Lower leg skin (tissue), 3 donors: ENCODE results near the gene CSNK1G2.

Experiments
- CTCF ChIP-seq, 3 donors: fragments of 450-650 bp; IDR thresholded peaks; one replicate each; pipeline ENCODE4 v1.5.1; 2016; ENCODE audit warnings: antibody characterized with exemption in 3 of 3, mild to moderate bottlenecking in 3 of 3, moderate library complexity in 2 of 3
- POLR2A ChIP-seq, 2 donors: fragments of 450-650 bp; IDR thresholded peaks; one replicate each; pipeline ENCODE4 v1.6.1; 2016 to 2017; ENCODE audit warnings: antibody characterized with exemption in 2 of 2, mild to moderate bottlenecking in 1 of 2, moderate library complexity in 1 of 2

GRCh38 chr19:1981253-1981652 lies 40.3 kb downstream of the CSNK1G2 start:
- TF ChIP-seq CTCF (IDR thresholded peaks at IDR 0.05) (no peak), POLR2A (IDR thresholded peaks at IDR 0.05) (no peak)
